Measurements from ENCODE around the gene C6orf132.
A peak's percentile ranks its signal among the peaks of the same experiment; 100 is the strongest.

C6orf132 gene

GRCh38 chr6:42142118-42142835 is at the start of gene C6orf132:
C6orf132 (minus strand) TSS chr6:42142620; CDS start chr6:42142444, 176 bp downstream.
- TF ChIP-seq CTCF (IDR thresholded peaks at IDR 0.05; ENCODE audit: control insufficient read depth, extremely low read depth, insufficient read depth), result peak; percentile 18; the same call in 1 of the 2 replicates
- no peak for DNase-seq (ENCODE audit: low read depth)
- H3K4me3 ChIP-seq (ENCODE audit: low read depth, low read length), result peak within 1 kb of the TSS; percentile 82

- H3K4me3 ChIP-seq (ENCODE audit: low read depth, low read length), result no peak overlapping the region
- no peak for TF ChIP-seq CTCF (IDR thresholded peaks at IDR 0.05; ENCODE audit: control insufficient read depth, extremely low read depth, insufficient read depth)
- no peak for DNase-seq (ENCODE audit: low read depth)
Measured at GRCh38 chr6:42190554-42191183, 48.2 kb upstream of the C6orf132 start.

GRCh38 chr6:42188406-42188805 is 46.0 kb upstream of the C6orf132 start:
- no peak for TF ChIP-seq CTCF (IDR thresholded peaks at IDR 0.05; ENCODE audit: control insufficient read depth, extremely low read depth, insufficient read depth)
- no peak for DNase-seq (ENCODE audit: low read depth)
- H3K4me3 ChIP-seq (ENCODE audit: low read depth, low read length), result no peak overlapping the region

GRCh38 chr6:42185597-42185996 is 43.2 kb upstream of the C6orf132 start:
- DNase-seq (ENCODE audit: low read depth), result no peak
- TF ChIP-seq CTCF (IDR thresholded peaks at IDR 0.05; ENCODE audit: control insufficient read depth, extremely low read depth, insufficient read depth), result no peak
- H3K4me3 ChIP-seq (ENCODE audit: low read depth, low read length), result no peak overlapping the region

- no peak for TF ChIP-seq CTCF (IDR thresholded peaks at IDR 0.05; ENCODE audit: control insufficient read depth, extremely low read depth, insufficient read depth)
- H3K4me3 ChIP-seq (ENCODE audit: low read depth, low read length), result no peak overlapping the region
- no peak for DNase-seq (ENCODE audit: low read depth)
Measured at GRCh38 chr6:42184475-42184874, 42.1 kb upstream of the C6orf132 start.

GRCh38 chr6:42182101-42182500 is 39.7 kb upstream of the C6orf132 start:
- DNase-seq (ENCODE audit: low read depth), result no peak
- no peak overlapping the region for H3K4me3 ChIP-seq (ENCODE audit: low read depth, low read length)
- no peak for TF ChIP-seq CTCF (IDR thresholded peaks at IDR 0.05; ENCODE audit: control insufficient read depth, extremely low read depth, insufficient read depth)

Measured in LNCaP clone FGC (cell line).